HepG2 (cell line): ENCODE results near the gene SMAD7. TPM values are rescaled to one million over a fixed set of nuclear protein-coding genes. Genes with fewer than 3 reads are reported as not detected.

ENCODE experiments used
- CEBPB ChIP-seq: IDR thresholded peaks from 2 replicates; pipeline ENCODE4 v1.6.1; 2011; ENCODE audit warnings: low read depth, low read length, improper control_type of control experiment, borderline replicate concordance
- CENPX ChIP-seq: sonication (generic); formaldehyde crosslinking; IDR thresholded peaks from 2 replicates; pipeline ENCODE4 v1.9.0; 2021; ENCODE audit warnings: mild to moderate bottlenecking, missing genetic modification reagents, moderate library complexity
- GABPB1 ChIP-seq: IDR thresholded peaks from 2 replicates; pipeline ENCODE4 v1.6.1; 2016; ENCODE audit warnings: mild to moderate bottlenecking, missing genetic modification reagents, moderate library complexity, missing compliant biosample characterization
- GATA4 ChIP-seq: sonication (generic); IDR thresholded peaks from 2 replicates; pipeline ENCODE4 v1.6.1; 2016; ENCODE audit warnings: antibody characterized with exemption, low read depth, borderline replicate concordance
- HIVEP1 ChIP-seq: sonication (generic); formaldehyde crosslinking; IDR thresholded peaks from 2 replicates; pipeline ENCODE4 v1.4.0; 2020; ENCODE audit warnings: mild to moderate bottlenecking, missing genetic modification reagents
- MXD3 ChIP-seq: IDR thresholded peaks from 2 replicates; pipeline ENCODE4 v1.6.1; 2016; ENCODE audit warnings: mild to moderate bottlenecking, missing biosample characterization, missing genetic modification reagents
- NR2F6 ChIP-seq, 2 experiments: IDR thresholded peaks; 2 replicates each; pipeline ENCODE4 v1.6.1; 2016; ENCODE audit warnings: antibody characterized with exemption in 1 of 2, mild to moderate bottlenecking in 1 of 2
- SMAD3 ChIP-seq: sonication (generic); formaldehyde crosslinking; IDR thresholded peaks from 2 replicates; pipeline ENCODE4 v1.4.0; 2020; ENCODE audit warnings: missing genetic modification reagents
- TOPORS ChIP-seq: sonication (generic); formaldehyde crosslinking; IDR thresholded peaks from 2 replicates; pipeline ENCODE4 v1.8.0; 2023; ENCODE audit warnings: mild to moderate bottlenecking, missing genetic modification reagents
- ZFP37 ChIP-seq: sonication (generic); formaldehyde crosslinking; IDR thresholded peaks from 2 replicates; pipeline ENCODE4 v1.4.0; 2020; ENCODE audit warnings: missing genetic modification reagents, borderline replicate concordance
- ZFP90 ChIP-seq: sonication (generic); formaldehyde crosslinking; IDR thresholded peaks from 2 replicates; pipeline ENCODE4 v1.8.0; 2022; ENCODE audit warnings: missing genetic modification reagents, mild to moderate bottlenecking, inconsistent platforms, borderline replicate concordance
- ZNF136 ChIP-seq: sonication (generic); formaldehyde crosslinking; IDR thresholded peaks from 2 replicates; pipeline ENCODE4 v1.8.1; 2022; ENCODE audit warnings: low read depth, mild to moderate bottlenecking, moderate library complexity, missing genetic modification reagents
- ZNF407 ChIP-seq: sonication (generic); formaldehyde crosslinking; IDR thresholded peaks from one replicate; pipeline ENCODE4 v1.5.1; 2020; ENCODE audit warnings: mild to moderate bottlenecking, missing genetic modification reagents; ENCODE audit errors: not compliant biosample characterization
- ZNF605 ChIP-seq: sonication (generic); formaldehyde crosslinking; IDR thresholded peaks from 2 replicates; pipeline ENCODE4 v1.8.0; 2022; ENCODE audit warnings: mild to moderate bottlenecking, missing genetic modification reagents
- ZNF737 ChIP-seq: sonication (generic); formaldehyde crosslinking; IDR thresholded peaks from 2 replicates; pipeline ENCODE4 v1.5.0; 2020; ENCODE audit warnings: missing genetic modification reagents, mild to moderate bottlenecking, borderline replicate concordance
- ZNF772 ChIP-seq: sonication (generic); formaldehyde crosslinking; IDR thresholded peaks from 2 replicates; pipeline ENCODE4 v1.5.0; 2020; ENCODE audit warnings: mild to moderate bottlenecking, missing genetic modification reagents
- ZNF777 ChIP-seq: sonication (generic); formaldehyde crosslinking; IDR thresholded peaks from 2 replicates; pipeline ENCODE4 v1.4.0; 2020; ENCODE audit warnings: missing genetic modification reagents
- polyA plus RNA-seq, 8 experiments: library from polyadenylated mRNA; depleted of rRNA in 3 of 8; stranded (reverse) in 7 of 8; unstranded in 1 of 8; fragments of >200 nt; fragmentation: Illumina TruSeq in 4 of 8; extraction: Trizol in 4 of 8; gene quantifications; 2 replicates each; pipeline versions ENCODE4 v1.2.1 to v1.2.3, GENCODE V29; 2011 to 2016; ENCODE audit warnings: low read depth in 4 of 8, missing spikeins in 1 of 8, mixed read lengths in 1 of 8; ENCODE audit not compliant: insufficient read depth in 1 of 8
- total RNA-seq, 5 experiments: library from RNA; depleted of rRNA; stranded (reverse); fragments of >200 nt; fragmentation: Illumina TruSeq; extraction: Trizol; gene quantifications; 2 replicates each; pipeline ENCODE4 v1.2.3, GENCODE V29; 2016; ENCODE audit warnings: low read depth in 1 of 5
- TF ChIP-seq, protein P1 (sequence below): sonication (generic); formaldehyde crosslinking; IDR thresholded peaks from 2 replicates; pipeline ENCODE4 v1.8.1; 2023; ENCODE audit warnings: mild to moderate bottlenecking, missing genetic modification reagents
- TF ChIP-seq, protein P2 (sequence below): sonication (generic); formaldehyde crosslinking; IDR thresholded peaks from 2 replicates; pipeline ENCODE4 v1.5.0; 2020; ENCODE audit warnings: missing genetic modification reagents

SMAD7 gene
- total and polyA plus RNA-seq, 2 of the 13 experiments (the other 11 are each of a cell fraction or from before 2014, with no cell fraction given) = 17.4 to 24.7 TPM

DNA sequence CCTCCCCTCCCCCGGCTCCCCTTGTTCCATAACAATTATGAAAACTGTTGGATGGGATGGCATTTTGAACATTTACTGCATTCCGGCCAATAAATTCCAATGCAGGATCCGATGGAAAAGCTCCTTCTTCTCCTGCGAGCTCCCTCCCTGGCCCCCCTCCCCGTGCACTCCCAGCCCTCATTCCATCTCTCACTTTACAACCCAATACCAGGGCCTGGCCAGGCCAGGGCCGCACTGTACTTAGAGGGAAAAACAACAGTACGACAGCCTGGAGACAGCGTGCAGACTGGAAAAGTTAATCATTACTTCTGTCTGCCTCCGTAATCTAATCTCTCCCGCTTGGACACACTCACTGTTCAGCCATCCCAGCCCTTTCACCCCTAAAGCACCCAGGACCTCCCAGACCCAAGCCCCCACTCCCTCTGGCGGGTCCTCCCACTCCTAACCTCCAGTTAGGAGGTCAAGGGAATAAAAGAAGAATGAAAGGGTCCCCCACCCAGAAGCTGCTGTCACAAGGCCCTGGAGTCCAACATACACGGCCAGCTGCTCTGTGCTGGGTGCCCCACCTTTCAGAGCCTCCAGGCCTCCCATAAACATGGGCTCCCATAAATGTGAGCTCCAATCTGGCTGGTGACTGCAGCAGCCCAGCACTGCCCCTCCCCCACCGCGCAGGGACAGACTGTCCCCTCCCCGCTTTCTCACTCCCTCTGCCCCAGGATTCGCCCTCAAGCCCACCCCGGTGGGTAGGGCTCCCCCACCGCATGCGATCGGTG lies 20.6 kb downstream of the SMAD7 start (continued):
- TF ChIP-seq ZNF407 (CRISPR knock-in tag) (no peak), ZFP90 (CRISPR knock-in tag) (no peak), MXD3 (CRISPR knock-in tag) (no peak; the same call in 1 of the 2 replicates), CENPX (CRISPR knock-in tag) (no peak), ZNF777 (CRISPR knock-in tag) (no peak), NR2F6 (IDR thresholded peaks at IDR 0.05) (peak; percentile 95), NR2F6 (CRISPR knock-in tag; IDR thresholded peaks at IDR 0.05) (peak; percentile 91), GABPB1 (CRISPR knock-in tag) (peak; percentile 20; the same call in 1 of the 2 replicates), ZFP37 (CRISPR knock-in tag) (0 out of 2 replicates have a peak, but pooled peaks have one; percentile 55), CEBPB (no peak), GATA4 (peak; percentile 90), TOPORS (CRISPR knock-in tag) (no peak), ZNF136 (CRISPR knock-in tag) (no peak; the same call in 1 of the 2 replicates), HIVEP1 (CRISPR knock-in tag) (peak; percentile 88), ZNF772 (CRISPR knock-in tag) (0 out of 2 replicates have a peak, but pooled peaks have one; percentile 39), SMAD3 (CRISPR knock-in tag) (no peak; the same call in 1 of the 2 replicates), ZNF737 (CRISPR knock-in tag) (no peak), ZNF605 (CRISPR knock-in tag) (no peak)
- TF ChIP-seq, protein P1, sequence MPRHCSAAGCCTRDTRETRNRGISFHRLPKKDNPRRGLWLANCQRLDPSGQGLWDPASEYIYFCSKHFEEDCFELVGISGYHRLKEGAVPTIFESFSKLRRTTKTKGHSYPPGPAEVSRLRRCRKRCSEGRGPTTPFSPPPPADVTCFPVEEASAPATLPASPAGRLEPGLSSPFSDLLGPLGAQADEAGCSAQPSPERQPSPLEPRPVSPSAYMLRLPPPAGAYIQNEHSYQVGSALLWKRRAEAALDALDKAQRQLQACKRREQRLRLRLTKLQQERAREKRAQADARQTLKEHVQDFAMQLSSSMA (CRISPR knock-in tag) = 0 out of 2 replicates have a peak, but pooled peaks have one; percentile 34
- TF ChIP-seq, protein P2, sequence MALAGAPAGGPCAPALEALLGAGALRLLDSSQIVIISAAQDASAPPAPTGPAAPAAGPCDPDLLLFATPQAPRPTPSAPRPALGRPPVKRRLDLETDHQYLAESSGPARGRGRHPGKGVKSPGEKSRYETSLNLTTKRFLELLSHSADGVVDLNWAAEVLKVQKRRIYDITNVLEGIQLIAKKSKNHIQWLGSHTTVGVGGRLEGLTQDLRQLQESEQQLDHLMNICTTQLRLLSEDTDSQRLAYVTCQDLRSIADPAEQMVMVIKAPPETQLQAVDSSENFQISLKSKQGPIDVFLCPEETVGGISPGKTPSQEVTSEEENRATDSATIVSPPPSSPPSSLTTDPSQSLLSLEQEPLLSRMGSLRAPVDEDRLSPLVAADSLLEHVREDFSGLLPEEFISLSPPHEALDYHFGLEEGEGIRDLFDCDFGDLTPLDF = no peak
